DND-41 (cell line): ENCODE measurements around the gene SOS1.

Source experiments
- ATAC-seq: fragments of 200-7000 bp; cut with Tn5 transposase; 3 replicates; pipeline ENCODE4 v1.9.1; 2021; ENCODE audit warnings: low read depth; ENCODE audit not compliant: insufficient read depth
- DNase-seq: peaks from one replicate; pipeline ENCODE4 v3.0.0-alpha.2; 2020
- H2AFZ ChIP-seq: 2 replicates; pipeline ENCODE4 v1.6.0; 2012; ENCODE audit warnings: low read depth, low read length
- H3K27ac ChIP-seq: 2 replicates; pipeline ENCODE4 v1.5.1; 2012; ENCODE audit warnings: low read length, inconsistent platforms
- H3K27me3 ChIP-seq: fragments of 200-600 bp; sonication (generic); 2 replicates; pipeline ENCODE4 v1.6.0; 2012; ENCODE audit warnings: low read length, mild to moderate bottlenecking, inconsistent platforms; ENCODE audit not compliant: insufficient read depth, poor library complexity
- H3K36me3 ChIP-seq: 2 replicates; pipeline ENCODE4 v1.5.1; 2012; ENCODE audit warnings: low read length, inconsistent platforms; ENCODE audit not compliant: insufficient read depth
- H3K4me1 ChIP-seq: 2 replicates; pipeline ENCODE4 v1.5.1; 2012; ENCODE audit warnings: mild to moderate bottlenecking, low read length; ENCODE audit not compliant: insufficient read depth
- H3K4me2 ChIP-seq: 2 replicates; pipeline ENCODE4 v1.6.0; 2012; ENCODE audit warnings: mild to moderate bottlenecking, moderate library complexity, low read length, inconsistent platforms; ENCODE audit not compliant: insufficient read depth
- H3K4me3 ChIP-seq, 2 experiments: fragments of 200-600 bp in 1 of 2; shearing (Covaris generic) in 1 of 2; 2 replicates each; pipeline ENCODE4 v1.5.1; 2012 to 2016; ENCODE audit warnings: inconsistent platforms in 2 of 2, low read length in 2 of 2, mild to moderate bottlenecking in 2 of 2, low read depth in 1 of 2, moderate library complexity in 1 of 2
- H3K79me2 ChIP-seq: 2 replicates; pipeline ENCODE4 v1.6.0; 2012; ENCODE audit warnings: low read length, inconsistent platforms; ENCODE audit not compliant: insufficient read depth
- H3K9ac ChIP-seq: 2 replicates; pipeline ENCODE4 v1.6.0; 2012; ENCODE audit warnings: low read depth, mild to moderate bottlenecking, inconsistent platforms, low read length, moderate library complexity
- H3K9me3 ChIP-seq: 2 replicates; pipeline ENCODE4 v1.5.1; 2012; ENCODE audit warnings: low read length, moderate library complexity, mild to moderate bottlenecking, inconsistent platforms; ENCODE audit not compliant: insufficient read depth, severe bottlenecking
- H4K20me1 ChIP-seq: 2 replicates; pipeline ENCODE4 v1.6.0; 2012; ENCODE audit warnings: low read length; ENCODE audit not compliant: insufficient read depth
- EZH2 ChIP-seq: IDR thresholded peaks from 3 replicates; pipeline ENCODE4 v1.6.1; 2012; ENCODE audit warnings: borderline replicate concordance, low read depth, mild to moderate bottlenecking, moderate library complexity, low read length, inconsistent platforms; ENCODE audit not compliant: severe bottlenecking
- TF ChIP-seq, protein P1 (sequence below): IDR thresholded peaks from 2 replicates; pipeline ENCODE4 v1.5.1; 2012; ENCODE audit warnings: borderline replicate concordance, low read length, moderate library complexity, mild to moderate bottlenecking; ENCODE audit not compliant: poor library complexity, severe bottlenecking; ENCODE audit errors: extremely low read depth

The SOS1 gene

GRCh38 chr2:39119732-39120520 lies 925 bp downstream of the SOS1 start:
- Histone ChIP-seq H3K36me3 (peaks cover 19% of the 10 kb centered on the region), H4K20me1 (peaks cover 36% of the 10 kb centered on the region), H3K79me2 (peaks cover 83% of the 10 kb centered on the region), H3K27ac (peak overlapping the region; percentile 77), H2AFZ (peak overlapping the region; percentile 77), H3K4me3 (peak overlapping the region; percentile 77 to 85), H3K9ac (peak overlapping the region; percentile 82), H3K27me3 (no peaks in the 10 kb centered on the region), H3K4me1 (peaks cover 53% of the 10 kb centered on the region), H3K9me3 (no peaks in the 10 kb centered on the region), H3K4me2 (peak overlapping the region; percentile 98)
- TF ChIP-seq EZH2: no peak
- TF ChIP-seq, protein P1, sequence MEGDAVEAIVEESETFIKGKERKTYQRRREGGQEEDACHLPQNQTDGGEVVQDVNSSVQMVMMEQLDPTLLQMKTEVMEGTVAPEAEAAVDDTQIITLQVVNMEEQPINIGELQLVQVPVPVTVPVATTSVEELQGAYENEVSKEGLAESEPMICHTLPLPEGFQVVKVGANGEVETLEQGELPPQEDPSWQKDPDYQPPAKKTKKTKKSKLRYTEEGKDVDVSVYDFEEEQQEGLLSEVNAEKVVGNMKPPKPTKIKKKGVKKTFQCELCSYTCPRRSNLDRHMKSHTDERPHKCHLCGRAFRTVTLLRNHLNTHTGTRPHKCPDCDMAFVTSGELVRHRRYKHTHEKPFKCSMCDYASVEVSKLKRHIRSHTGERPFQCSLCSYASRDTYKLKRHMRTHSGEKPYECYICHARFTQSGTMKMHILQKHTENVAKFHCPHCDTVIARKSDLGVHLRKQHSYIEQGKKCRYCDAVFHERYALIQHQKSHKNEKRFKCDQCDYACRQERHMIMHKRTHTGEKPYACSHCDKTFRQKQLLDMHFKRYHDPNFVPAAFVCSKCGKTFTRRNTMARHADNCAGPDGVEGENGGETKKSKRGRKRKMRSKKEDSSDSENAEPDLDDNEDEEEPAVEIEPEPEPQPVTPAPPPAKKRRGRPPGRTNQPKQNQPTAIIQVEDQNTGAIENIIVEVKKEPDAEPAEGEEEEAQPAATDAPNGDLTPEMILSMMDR: peak; percentile 52
- DNase-seq: peak; percentile 60
- peak; percentile 25 for ATAC-seq

GRCh38 chr2:39118786-39119499 lies 1.9 kb downstream of the SOS1 start:
- H3K4me2 ChIP-seq: peak overlapping the region; percentile 98
- H3K4me3 ChIP-seq: peak overlapping the region; percentile 77 to 85
- H3K27me3 ChIP-seq: no peaks in the 10 kb centered on the region
- H2AFZ ChIP-seq: no peak overlapping the region
- peak overlapping the region; percentile 77; the same call in 1 of the 2 replicates for H3K27ac ChIP-seq
- H3K9me3 ChIP-seq: no peaks in the 10 kb centered on the region
- peaks cover 39% of the 10 kb centered on the region for H4K20me1 ChIP-seq
- peak overlapping the region; percentile 82 for H3K9ac ChIP-seq
- H3K79me2 ChIP-seq: peaks cover 91% of the 10 kb centered on the region
- peaks cover 19% of the 10 kb centered on the region for H3K36me3 ChIP-seq
- TF ChIP-seq EZH2: no peak
- TF ChIP-seq, protein P1: no peak
- DNase-seq (no peak), ATAC-seq (no peak)
- peaks cover 51% of the 10 kb centered on the region for H3K4me1 ChIP-seq

- TF ChIP-seq, protein P1: no peak
- TF ChIP-seq EZH2: no peak
These were observed 5.3 kb downstream of the SOS1 start for GRCh38 chr2:39115556-39115955.

More at GRCh38 chr2:39115556-39115955, 5.3 kb downstream of the SOS1 start:
- H3K27me3 ChIP-seq: no peaks in the 10 kb centered on the region
- ATAC-seq (no peak), DNase-seq (no peak)
- peaks cover 24% of the 10 kb centered on the region for H3K4me1 ChIP-seq
- H3K27ac ChIP-seq: no peak overlapping the region
- H2AFZ ChIP-seq: no peak overlapping the region
- no peak overlapping the region for H3K9ac ChIP-seq
- peaks cover 59% of the 10 kb centered on the region for H4K20me1 ChIP-seq
- H3K36me3 ChIP-seq: peaks cover 29% of the 10 kb centered on the region
- H3K9me3 ChIP-seq: no peaks in the 10 kb centered on the region
- H3K79me2 ChIP-seq: peaks cover 96% of the 10 kb centered on the region
- H3K4me2 ChIP-seq: no peak overlapping the region
- no peak overlapping the region for H3K4me3 ChIP-seq
